K562 (cell line): ENCODE measurements around the gene HYOU1. TPM values are rescaled to one million over a fixed set of nuclear protein-coding genes. Genes with fewer than 3 reads are reported as not detected.

ENCODE experiments used
- BCL6 ChIP-seq: fragments of 250-450 bp; sonication (Bioruptor Pico); IDR thresholded peaks from 2 replicates; pipeline ENCODE4 v1.4.0; 2020
- CBX2 ChIP-seq: fragments of 200-600 bp; sonication (generic); IDR thresholded peaks from one replicate; pipeline ENCODE4 v1.6.1; 2012; ENCODE audit warnings: mild to moderate bottlenecking, low read length, inconsistent platforms; ENCODE audit not compliant: insufficient read depth, poor library complexity, severe bottlenecking
- MXI1 ChIP-seq: IDR thresholded peaks from 2 replicates; pipeline ENCODE4 v1.6.1; 2011; ENCODE audit warnings: low read depth, mild to moderate bottlenecking, improper control_type of control experiment, low read length
- NCOA6 ChIP-seq: fragments of 450-650 bp; IDR thresholded peaks from 2 replicates; pipeline ENCODE4 v1.6.1; 2017; ENCODE audit warnings: mild to moderate bottlenecking
- PCBP1 ChIP-seq: fragments of 200-400 bp; formaldehyde crosslinking; IDR thresholded peaks from 2 replicates; pipeline ENCODE4 v1.6.1; 2018; ENCODE audit warnings: mild to moderate bottlenecking, low read depth, low read length; ENCODE audit not compliant: poor library complexity, severe bottlenecking
- THAP12 ChIP-seq: fragments of 250-450 bp; sonication (Bioruptor Pico); IDR thresholded peaks from 2 replicates; pipeline ENCODE4 v1.9.0; 2021; ENCODE audit warnings: mild to moderate bottlenecking, inconsistent platforms
- ZNF224 ChIP-seq: sonication (generic); formaldehyde crosslinking; IDR thresholded peaks from 2 replicates; pipeline ENCODE4 v1.8.0; 2022; ENCODE audit warnings: mild to moderate bottlenecking, missing genetic modification reagents
- ZNF407 ChIP-seq: fragments of 450-650 bp; IDR thresholded peaks from 2 replicates; pipeline ENCODE4 v1.6.1; 2016; ENCODE audit warnings: low read depth
- ZNF436 ChIP-seq: fragments of 250-450, 450-650 bp; sonication (Bioruptor Pico); formaldehyde crosslinking; IDR thresholded peaks from 2 replicates; pipeline ENCODE4 v1.7.0; 2020; ENCODE audit warnings: mild to moderate bottlenecking
- ZNF551 ChIP-seq: fragments of 250-450 bp; sonication (Bioruptor Pico); IDR thresholded peaks from 2 replicates; pipeline ENCODE4 v1.5.0; 2021; ENCODE audit warnings: mild to moderate bottlenecking, moderate library complexity
- ZNF57 ChIP-seq: fragments of 450-650 bp; formaldehyde crosslinking; IDR thresholded peaks from 2 replicates; pipeline ENCODE4 v1.4.0; 2020; ENCODE audit warnings: mild to moderate bottlenecking, moderate library complexity
- ZNF76 ChIP-seq: fragments of 250-450 bp; sonication (Bioruptor Pico); IDR thresholded peaks from 2 replicates; pipeline ENCODE4 v1.4.0; 2020; ENCODE audit warnings: mild to moderate bottlenecking, moderate library complexity, borderline replicate concordance
- polyA plus RNA-seq, 8 experiments: library from polyadenylated mRNA; depleted of rRNA in 4 of 8; stranded (reverse) in 5 of 8; unstranded in 3 of 8; fragments of >200 nt; fragmentation: Nextera tagmentation in 2 of 8; fragmentation: Illumina TruSeq in 1 of 8; extraction: Ambion mirVana in 2 of 8; extraction: Trizol in 1 of 8; gene quantifications; 2 replicates each; pipeline versions ENCODE4 v1.2.1 to v1.2.3, GENCODE V29; 2011 to 2014; ENCODE audit warnings: inconsistent platforms in 1 of 8, missing spikeins in 1 of 8
- total RNA-seq, 7 experiments: library from RNA; depleted of rRNA in 6 of 7; stranded (reverse); fragments of >200 nt in 6 of 7; fragmentation: Illumina TruSeq in 2 of 7; extraction: Trizol in 2 of 7; gene quantifications; 2 replicates each; pipeline versions ENCODE4 v1.2.1 to v1.2.3, GENCODE V29; 2011 to 2021; ENCODE audit warnings: low replicate concordance in 1 of 7
- TF ChIP-seq, protein P1 (sequence below): fragments of 250-450 bp; sonication (Bioruptor Pico); IDR thresholded peaks from 2 replicates; pipeline ENCODE4 v1.8.0; 2022; ENCODE audit warnings: moderate library complexity, mild to moderate bottlenecking, inconsistent platforms
- TF ChIP-seq, protein P2 (sequence below), 2 experiments: fragments of 450-650 bp; conservative IDR thresholded peaks; 2 replicates each; pipeline ENCODE4 v1.6.1; 2017; ENCODE audit warnings: mild to moderate bottlenecking in 2 of 2, moderate library complexity in 2 of 2

Gene HYOU1
- total and polyA plus RNA-seq, 9 of the 15 experiments (the other 6 are each of a cell fraction or from before 2014, with no cell fraction given) = 19.5 to 197 (median 128) TPM

DNA sequence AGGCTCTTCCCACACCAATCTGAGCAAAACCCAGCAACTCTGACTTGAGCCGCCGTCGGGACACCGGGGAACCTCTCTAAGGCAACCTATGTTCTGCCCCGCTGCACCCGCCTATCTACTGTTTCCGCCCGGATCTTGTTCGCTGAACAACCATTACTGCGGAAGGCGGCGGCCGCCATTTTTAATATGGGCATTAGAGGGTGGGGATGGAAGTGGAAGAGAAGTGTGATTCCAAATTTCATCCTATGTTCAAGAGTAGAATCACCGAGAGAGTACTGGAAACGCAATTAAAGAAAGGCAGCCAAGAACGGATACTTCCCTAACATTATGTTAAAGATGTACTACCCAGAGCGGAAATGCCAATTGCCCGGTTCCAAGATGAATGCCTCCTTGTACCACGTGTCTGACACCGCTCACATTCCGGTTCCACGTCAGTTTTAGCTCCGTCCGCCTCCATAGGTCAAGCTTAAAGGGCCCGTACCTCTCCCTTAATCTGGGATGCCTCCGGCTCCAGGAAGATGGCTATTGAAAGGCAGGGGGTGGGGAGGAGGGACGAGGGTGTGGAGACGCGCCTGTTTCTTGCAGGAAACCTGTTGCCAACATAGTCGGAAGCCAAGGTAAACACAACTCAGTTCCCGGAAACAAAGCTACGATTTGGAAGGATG is 44.9 kb upstream of the HYOU1 start, which contains the start of gene DPAGT1 (continued):
- no peak for TF ChIP-seq ZNF407
- TF ChIP-seq BCL6 (CRISPR knock-in tag) = 0 out of 2 replicates have a peak, but pooled peaks have one; percentile 52
- TF ChIP-seq NCOA6 = no peak
- no peak for TF ChIP-seq ZNF57 (CRISPR knock-in tag)
- TF ChIP-seq, protein P1, sequence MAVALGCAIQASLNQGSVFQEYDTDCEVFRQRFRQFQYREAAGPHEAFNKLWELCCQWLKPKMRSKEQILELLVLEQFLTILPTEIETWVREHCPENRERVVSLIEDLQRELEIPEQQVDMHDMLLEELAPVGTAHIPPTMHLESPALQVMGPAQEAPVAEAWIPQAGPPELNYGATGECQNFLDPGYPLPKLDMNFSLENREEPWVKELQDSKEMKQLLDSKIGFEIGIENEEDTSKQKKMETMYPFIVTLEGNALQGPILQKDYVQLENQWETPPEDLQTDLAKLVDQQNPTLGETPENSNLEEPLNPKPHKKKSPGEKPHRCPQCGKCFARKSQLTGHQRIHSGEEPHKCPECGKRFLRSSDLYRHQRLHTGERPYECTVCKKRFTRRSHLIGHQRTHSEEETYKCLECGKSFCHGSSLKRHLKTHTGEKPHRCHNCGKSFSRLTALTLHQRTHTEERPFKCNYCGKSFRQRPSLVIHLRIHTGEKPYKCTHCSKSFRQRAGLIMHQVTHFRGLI = peak; percentile 76
- TF ChIP-seq PCBP1 = no peak
- no peak; the same call in 1 of the 2 replicates for TF ChIP-seq ZNF76 (CRISPR knock-in tag)
- no peak for TF ChIP-seq ZNF551
- no peak for TF ChIP-seq ZNF436
- TF ChIP-seq MXI1 = peak; percentile 96
- TF ChIP-seq ZNF224 = no peak
- no peak for TF ChIP-seq THAP12 (CRISPR knock-in tag)
- TF ChIP-seq CBX2 = no peak
- TF ChIP-seq, protein P2, sequence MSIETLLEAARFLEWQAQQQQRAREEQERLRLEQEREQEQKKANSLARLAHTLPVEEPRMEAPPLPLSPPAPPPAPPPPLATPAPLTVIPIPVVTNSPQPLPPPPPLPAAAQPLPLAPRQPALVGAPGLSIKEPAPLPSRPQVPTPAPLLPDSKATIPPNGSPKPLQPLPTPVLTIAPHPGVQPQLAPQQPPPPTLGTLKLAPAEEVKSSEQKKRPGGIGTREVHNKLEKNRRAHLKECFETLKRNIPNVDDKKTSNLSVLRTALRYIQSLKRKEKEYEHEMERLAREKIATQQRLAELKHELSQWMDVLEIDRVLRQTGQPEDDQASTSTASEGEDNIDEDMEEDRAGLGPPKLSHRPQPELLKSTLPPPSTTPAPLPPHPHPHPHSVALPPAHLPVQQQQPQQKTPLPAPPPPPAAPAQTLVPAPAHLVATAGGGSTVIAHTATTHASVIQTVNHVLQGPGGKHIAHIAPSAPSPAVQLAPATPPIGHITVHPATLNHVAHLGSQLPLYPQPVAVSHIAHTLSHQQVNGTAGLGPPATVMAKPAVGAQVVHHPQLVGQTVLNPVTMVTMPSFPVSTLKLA (conservative IDR thresholded peaks at IDR 0.05) = peak; percentile 97 to 98
